ENCODE results near the gene SEZ6.
"Not testable (repeated sequence)": the region's sequence is repeated elsewhere in the genome, so short reads cannot be mapped to it uniquely, and the experiment has no call there.

Gene SEZ6

GRCh38 chr17:28935744-28936460, 69.9 kb downstream of the SEZ6 start:
- no peak for DNase-seq (ENCODE audit: low read depth)

GRCh38 chr17:28934508-28934907, 71.3 kb downstream of the SEZ6 start:
- not testable (repeated sequence) for DNase-seq (ENCODE audit: low read depth)

- DNase-seq (ENCODE audit: low read depth), result no peak
Observed at GRCh38 chr17:28929787-28930186, 76.0 kb downstream of the SEZ6 start.

DNA sequence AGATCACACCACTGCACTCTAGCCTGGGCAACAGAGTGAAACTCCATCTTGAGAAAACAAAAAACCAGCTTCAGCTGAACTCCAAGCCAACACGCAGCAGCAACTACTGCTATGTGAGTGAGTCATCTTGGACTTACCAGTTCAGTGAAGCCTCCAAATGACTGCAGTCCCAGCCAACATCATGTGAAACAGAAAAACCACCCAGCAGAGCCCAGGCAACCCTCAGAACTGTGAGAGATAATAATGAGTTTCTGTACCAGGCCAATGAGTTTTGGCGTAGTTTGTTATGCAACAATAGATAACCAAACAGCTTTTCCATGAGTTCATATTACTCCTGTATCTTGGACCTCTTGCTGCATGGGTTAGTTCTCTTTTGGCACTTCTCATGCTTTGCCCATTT, 77.8 kb downstream of the SEZ6 start:
- DNase-seq (ENCODE audit: low read depth), result peak; percentile 76

GRCh38 chr17:28926786-28927185, 79.0 kb downstream of the SEZ6 start:
- DNase-seq (ENCODE audit: low read depth), result no peak

GRCh38 chr17:28926366-28926765, 79.5 kb downstream of the SEZ6 start:
- no peak for DNase-seq (ENCODE audit: low read depth)

DNA sequence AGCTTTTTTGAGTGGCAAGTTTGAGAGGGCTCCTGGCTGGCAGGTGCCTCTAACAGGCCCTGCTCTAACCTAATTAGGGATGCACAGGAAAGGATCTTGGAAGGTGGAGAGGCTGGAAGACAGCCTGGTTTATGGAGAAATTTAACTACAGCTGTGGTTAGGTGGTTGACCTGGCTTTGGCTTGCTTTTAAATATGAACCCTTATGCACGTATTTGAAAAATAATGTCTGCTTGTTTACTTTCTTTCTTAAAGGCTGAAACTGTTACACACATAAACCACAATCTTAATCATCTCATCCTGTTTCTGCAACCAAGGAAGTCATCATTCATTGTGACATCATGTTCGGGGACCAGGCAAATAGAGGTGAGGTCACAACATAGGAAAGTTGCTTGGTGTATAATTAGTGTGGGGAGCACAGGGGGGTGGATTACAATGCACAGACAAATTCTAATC, 79.9 kb downstream of the SEZ6 start:
- DNase-seq (ENCODE audit: low read depth), result peak; percentile 91

DNA sequence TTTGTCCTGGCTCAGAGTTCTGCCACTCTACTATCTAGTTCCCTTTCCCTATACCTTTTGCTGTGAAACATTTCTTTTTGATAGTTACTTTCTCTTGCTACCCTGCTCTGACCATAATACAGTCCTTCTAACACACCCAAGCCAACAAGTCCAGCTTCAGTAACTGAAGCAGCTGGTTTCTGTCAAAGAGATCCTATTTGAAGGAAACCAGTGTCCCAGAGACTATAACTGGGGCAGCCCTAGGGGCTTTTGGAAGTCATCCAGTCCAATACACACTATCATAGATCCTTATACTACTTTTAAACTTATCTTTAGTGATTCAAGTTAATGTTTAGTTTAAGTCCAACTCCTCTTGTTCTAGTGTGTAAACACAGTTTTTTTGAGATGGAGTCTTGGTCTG, 85.6 kb downstream of the SEZ6 start:
- DNase-seq (ENCODE audit: low read depth), result no peak

DNA sequence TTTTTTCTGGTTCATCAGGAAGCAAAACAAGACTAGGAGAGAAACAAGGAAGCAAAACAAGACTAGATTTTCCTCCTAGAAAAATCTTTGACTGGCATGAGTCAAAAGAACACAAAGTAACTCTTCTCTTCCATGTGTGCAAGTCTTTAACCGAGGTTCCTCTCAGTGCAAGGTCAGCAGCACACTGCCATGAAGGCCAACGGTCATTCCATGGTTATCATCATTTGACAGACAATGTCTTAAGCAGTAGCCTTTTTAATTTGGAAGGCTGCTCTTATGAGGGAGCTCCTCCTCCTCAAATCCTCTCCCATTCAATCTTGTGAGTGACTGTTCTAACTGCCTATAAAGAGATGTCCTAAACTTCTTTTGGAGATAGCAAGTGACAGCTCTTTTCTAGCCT, 87.5 kb downstream of the SEZ6 start:
- DNase-seq (ENCODE audit: low read depth), result no peak

GRCh38 chr17:28917465-28917864, 88.4 kb downstream of the SEZ6 start:
- no peak for DNase-seq (ENCODE audit: low read depth)

DNA sequence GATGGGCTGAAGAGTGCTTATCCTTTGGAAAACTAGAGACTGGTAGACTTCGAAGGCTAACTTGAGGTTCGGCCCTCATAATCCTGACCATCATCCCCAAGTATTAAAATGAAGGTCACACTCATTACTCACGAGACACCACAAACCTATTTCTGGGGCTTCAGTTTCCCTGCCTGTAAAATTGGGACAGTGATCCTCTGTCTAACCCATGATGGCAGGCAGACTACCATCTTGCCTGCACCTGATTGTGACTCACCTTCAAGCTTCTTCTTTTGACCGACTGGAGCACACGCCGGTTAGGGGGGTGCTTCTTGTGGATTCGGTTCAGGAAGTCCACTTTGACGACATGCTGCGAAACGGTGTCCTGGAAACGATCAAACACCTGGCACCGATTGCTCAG, 88.8 kb downstream of the SEZ6 start:
- DNase-seq (ENCODE audit: low read depth), result no peak

- peak; percentile 59 for DNase-seq (ENCODE audit: low read depth)
Observed at GRCh38 chr17:28916302-28916934, 89.4 kb downstream of the SEZ6 start.

- no peak for DNase-seq (ENCODE audit: low read depth)
Observed at GRCh38 chr17:28912938-28913333, 92.9 kb downstream of the SEZ6 start.

GRCh38 chr17:28912281-28912937, 93.4 kb downstream of the SEZ6 start:
- DNase-seq (ENCODE audit: low read depth), result no peak

GRCh38 chr17:28911411-28912045, 94.3 kb downstream of the SEZ6 start:
- no peak for DNase-seq (ENCODE audit: low read depth)

DNA sequence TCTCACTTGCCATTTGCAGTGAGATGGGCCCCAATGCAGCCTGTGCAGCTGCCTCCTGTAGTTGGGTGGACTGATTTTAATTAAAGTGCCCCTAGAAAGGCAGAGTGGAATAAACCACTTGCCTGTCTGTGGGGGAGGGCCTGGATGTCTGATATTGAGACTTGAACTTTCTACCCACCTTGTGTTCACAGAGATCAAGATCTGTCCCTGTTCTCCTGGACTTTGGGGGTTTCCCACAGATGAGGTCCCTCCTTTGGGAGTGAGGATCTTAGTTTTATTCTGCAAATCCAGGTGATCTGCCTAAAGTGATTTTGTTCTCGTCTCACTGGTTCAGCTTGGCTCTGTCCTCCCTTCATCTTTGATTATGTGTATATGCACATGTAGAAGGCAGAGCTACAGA, 95.3 kb downstream of the SEZ6 start:
- no peak for DNase-seq (ENCODE audit: low read depth)

GRCh38 chr17:28908640-28909167, 97.1 kb downstream of the SEZ6 start:
- peak; percentile 79 for DNase-seq (ENCODE audit: low read depth)

DNA sequence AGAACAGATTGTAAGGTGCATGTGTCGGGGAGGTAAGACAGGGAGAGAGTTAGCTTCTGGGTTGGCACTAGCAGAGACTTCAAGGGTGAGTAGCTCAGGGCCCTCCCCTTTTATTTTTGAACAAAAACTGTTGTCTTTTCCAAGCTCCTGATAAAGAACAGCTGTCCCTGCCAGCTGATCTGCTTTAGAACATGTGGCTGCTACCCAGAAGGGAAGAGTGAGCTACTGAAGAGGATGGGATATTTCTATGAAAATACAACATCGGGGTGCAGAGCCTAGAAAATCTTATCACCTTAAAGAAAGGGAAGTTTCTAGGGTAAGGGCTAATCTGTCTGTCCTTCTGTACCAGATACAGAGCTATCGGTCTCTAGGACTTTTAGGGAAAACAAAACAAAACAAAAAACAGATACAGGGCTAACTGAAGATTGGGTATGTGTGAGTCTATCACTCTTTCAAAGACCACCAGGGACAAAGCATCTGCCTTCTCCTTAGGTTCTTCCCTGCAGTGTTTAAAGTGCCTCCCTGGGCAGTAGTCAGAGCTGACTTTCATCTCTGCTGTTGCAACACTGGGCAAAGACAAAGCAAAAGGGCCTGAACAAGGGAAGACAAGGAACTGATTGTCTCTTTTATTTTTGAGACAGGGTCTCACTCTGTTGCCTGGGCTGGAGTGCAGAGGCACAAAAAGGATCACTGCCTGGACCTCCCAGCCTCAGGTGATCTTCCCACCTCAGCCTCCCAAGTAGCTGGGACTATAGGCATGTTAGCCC, 97.9 kb downstream of the SEZ6 start:
- DNase-seq (ENCODE audit: low read depth), result no peak

- DNase-seq (ENCODE audit: low read depth), result no peak
Observed at GRCh38 chr17:28906706-28907438, 99.0 kb downstream of the SEZ6 start.

DNA sequence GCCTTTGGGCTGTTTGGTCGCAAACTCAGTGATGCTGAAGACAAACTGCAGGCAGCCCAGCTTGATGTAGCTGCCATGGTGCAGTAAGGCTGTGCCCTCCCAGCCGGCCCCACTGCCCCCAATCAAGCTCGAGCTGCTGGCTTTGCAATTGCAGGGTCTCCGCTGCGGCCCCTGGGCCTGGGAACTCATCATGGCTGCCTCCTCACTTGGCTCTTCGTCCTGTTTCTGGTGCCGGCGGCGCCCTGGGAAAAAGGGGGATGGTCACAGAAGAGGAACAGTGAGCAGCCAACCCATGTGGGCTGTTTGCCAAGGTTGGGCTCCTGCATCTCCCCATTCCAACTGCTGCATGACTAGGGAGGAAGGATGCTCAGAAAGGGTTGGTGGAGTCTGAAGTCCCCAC, 99.6 kb downstream of the SEZ6 start:
- no peak for DNase-seq (ENCODE audit: low read depth)
